Memory B cell (primary cell): Measurements from ENCODE around the gene CELF2.

Experiments
- ATAC-seq: fragments of 150-1000 bp; cut with Tn5 transposase; 2 replicates; pipeline ENCODE4 v1.10.0; 2021; ENCODE audit warnings: low read depth, mild to moderate bottlenecking, moderate library complexity
- DNase-seq, 2 donors: peaks; one replicate each; pipeline ENCODE4 v3.0.0; 2022; ENCODE audit warnings: low spot score in 2 of 2
- H3K27ac Mint-ChIP-seq: one replicate; pipeline ENCODE4 v1.8.0; 2022; ENCODE audit warnings: mild to moderate bottlenecking, moderate library complexity, mixed read lengths
- H3K27me3 Mint-ChIP-seq: one replicate; pipeline ENCODE4 v1.8.0; 2022; ENCODE audit warnings: mixed read lengths
- H3K36me3 Mint-ChIP-seq: one replicate; pipeline ENCODE4 v1.8.0; 2022; ENCODE audit warnings: mild to moderate bottlenecking, mixed read lengths
- H3K4me1 Mint-ChIP-seq: one replicate; pipeline ENCODE4 v1.8.0; 2022; ENCODE audit warnings: mixed read lengths
- H3K4me3 Mint-ChIP-seq: one replicate; pipeline ENCODE4 v1.8.0; 2022; ENCODE audit warnings: mild to moderate bottlenecking, moderate library complexity, mixed read lengths
- H3K9me3 Mint-ChIP-seq: one replicate; pipeline ENCODE4 v1.8.0; 2022; ENCODE audit warnings: mixed read lengths

The CELF2 gene

GRCh38 chr10:11023009-11023953 lies 5.6 kb downstream of the CELF2 start:
- H3K4me1 Mint-ChIP-seq = peaks cover 4% of the 10 kb centered on the region
- H3K36me3 Mint-ChIP-seq = no peaks in the 10 kb centered on the region
- no peak for ATAC-seq
- H3K27ac Mint-ChIP-seq = no peak overlapping the region
- no peak for DNase-seq
- H3K4me3 Mint-ChIP-seq = no peak overlapping the region
- peaks cover 10% of the 10 kb centered on the region for H3K27me3 Mint-ChIP-seq
- H3K9me3 Mint-ChIP-seq = no peaks in the 10 kb centered on the region

- Mint-ChIP-seq H3K27me3 (peaks cover 6% of the 10 kb centered on the region), H3K27ac (no peak overlapping the region), H3K4me3 (no peak overlapping the region), H3K4me1 (no peaks in the 10 kb centered on the region), H3K36me3 (no peaks in the 10 kb centered on the region), H3K9me3 (no peaks in the 10 kb centered on the region)
- ATAC-seq = no peak
- DNase-seq = no peak
Measured at GRCh38 chr10:11024596-11024995, 6.9 kb downstream of the CELF2 start.

DNA sequence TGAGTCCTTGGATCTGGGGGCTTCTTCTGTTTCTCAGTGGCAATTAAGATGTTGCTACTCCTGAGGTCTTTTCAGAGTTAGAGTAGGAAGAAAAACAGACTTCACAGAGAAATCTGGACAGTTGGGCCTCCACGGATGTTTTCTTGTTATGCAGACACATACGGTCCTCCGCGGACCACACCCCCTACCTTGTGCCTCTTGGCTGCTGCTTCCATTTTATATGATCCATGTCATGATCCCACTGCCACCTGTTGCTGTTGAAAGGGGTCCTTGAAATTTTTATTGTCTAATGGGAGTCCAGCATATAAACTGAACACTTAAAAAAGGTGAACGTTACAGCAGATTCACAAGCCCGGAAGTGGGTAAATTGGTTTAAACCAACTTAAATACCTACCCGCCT lies 8.3 kb downstream of the CELF2 start:
- no peak overlapping the region for H3K27ac Mint-ChIP-seq
- no peak overlapping the region for H3K4me3 Mint-ChIP-seq
- DNase-seq (no peak), ATAC-seq (no peak)
- peaks cover 4% of the 10 kb centered on the region for H3K27me3 Mint-ChIP-seq
- no peaks in the 10 kb centered on the region for H3K4me1 Mint-ChIP-seq
- no peaks in the 10 kb centered on the region for H3K9me3 Mint-ChIP-seq
- H3K36me3 Mint-ChIP-seq = no peaks in the 10 kb centered on the region

DNA sequence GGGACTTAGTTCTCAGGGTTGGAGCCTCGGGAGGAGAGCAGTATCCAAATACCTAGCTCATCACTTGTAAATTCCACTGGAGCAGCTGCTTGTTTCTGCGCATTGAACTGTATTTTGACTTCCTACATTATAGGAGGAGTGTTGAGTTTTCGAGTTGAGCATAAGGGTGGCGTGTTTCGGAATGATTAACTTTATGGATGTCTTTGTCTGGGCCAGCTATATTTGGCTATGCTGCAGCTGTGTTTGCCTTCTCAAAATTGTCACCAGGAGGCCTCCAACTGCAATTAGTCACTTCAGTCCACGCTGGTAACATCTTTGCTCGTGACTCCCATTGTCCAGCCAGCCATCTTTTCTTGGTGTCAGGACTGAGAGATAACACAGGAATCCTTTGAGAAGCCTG lies 9.1 kb downstream of the CELF2 start:
- H3K27ac Mint-ChIP-seq = no peak overlapping the region

GRCh38 chr10:11034762-11035161 lies 17.1 kb downstream of the CELF2 start:
- Mint-ChIP-seq H3K4me1 (peaks cover 3% of the 10 kb centered on the region), H3K27me3 (peaks cover 11% of the 10 kb centered on the region), H3K9me3 (no peaks in the 10 kb centered on the region), H3K27ac (no peak overlapping the region), H3K4me3 (no peak overlapping the region), H3K36me3 (no peaks in the 10 kb centered on the region)
- DNase-seq (no peak), ATAC-seq (no peak)

More for the DNA sequence above, 9.1 kb downstream of the CELF2 start:
- Mint-ChIP-seq H3K4me1 (no peaks in the 10 kb centered on the region), H3K4me3 (no peak overlapping the region), H3K27me3 (peaks cover 7% of the 10 kb centered on the region), H3K36me3 (no peaks in the 10 kb centered on the region), H3K9me3 (no peaks in the 10 kb centered on the region)
- ATAC-seq (no peak), DNase-seq (no peak)

DNA sequence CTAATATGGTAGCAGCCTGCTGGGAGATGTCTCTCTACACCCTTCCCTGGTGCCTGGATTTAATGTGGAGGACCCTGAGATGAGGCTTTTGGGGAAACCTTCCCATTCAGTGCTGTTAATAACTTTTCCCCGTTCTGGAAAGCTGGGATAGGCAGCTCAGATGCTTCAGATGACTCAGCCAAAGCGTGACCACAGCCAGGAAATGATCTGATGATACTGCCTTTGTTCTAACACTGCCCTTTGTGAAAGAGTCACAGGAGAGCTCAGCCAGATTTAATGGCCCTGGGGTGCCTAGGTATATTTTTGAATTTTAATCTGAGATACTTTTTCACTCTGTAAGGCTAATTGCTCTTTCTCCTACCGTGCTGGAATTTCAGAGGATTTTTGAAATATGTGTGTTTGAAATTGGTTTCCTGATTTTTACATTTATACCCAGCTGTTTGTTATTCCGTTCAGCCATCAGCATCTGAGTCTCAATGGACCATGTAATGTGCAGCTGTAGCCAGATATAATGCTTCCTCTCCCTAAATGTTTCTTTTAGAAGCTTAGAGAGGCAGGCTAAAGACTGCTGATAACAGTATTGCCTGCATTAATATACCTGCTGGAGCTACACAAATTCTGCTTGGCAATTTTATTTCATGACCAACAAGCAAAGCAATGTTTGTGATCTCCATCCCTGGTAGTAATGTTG lies 17.8 kb downstream of the CELF2 start:
- H3K36me3 Mint-ChIP-seq = no peaks in the 10 kb centered on the region
- no peaks in the 10 kb centered on the region for H3K9me3 Mint-ChIP-seq
- no peak overlapping the region for H3K27ac Mint-ChIP-seq
- peaks cover 11% of the 10 kb centered on the region for H3K27me3 Mint-ChIP-seq
- no peak for ATAC-seq
- peaks cover 3% of the 10 kb centered on the region for H3K4me1 Mint-ChIP-seq
- DNase-seq = no peak
- H3K4me3 Mint-ChIP-seq = no peak overlapping the region

DNA sequence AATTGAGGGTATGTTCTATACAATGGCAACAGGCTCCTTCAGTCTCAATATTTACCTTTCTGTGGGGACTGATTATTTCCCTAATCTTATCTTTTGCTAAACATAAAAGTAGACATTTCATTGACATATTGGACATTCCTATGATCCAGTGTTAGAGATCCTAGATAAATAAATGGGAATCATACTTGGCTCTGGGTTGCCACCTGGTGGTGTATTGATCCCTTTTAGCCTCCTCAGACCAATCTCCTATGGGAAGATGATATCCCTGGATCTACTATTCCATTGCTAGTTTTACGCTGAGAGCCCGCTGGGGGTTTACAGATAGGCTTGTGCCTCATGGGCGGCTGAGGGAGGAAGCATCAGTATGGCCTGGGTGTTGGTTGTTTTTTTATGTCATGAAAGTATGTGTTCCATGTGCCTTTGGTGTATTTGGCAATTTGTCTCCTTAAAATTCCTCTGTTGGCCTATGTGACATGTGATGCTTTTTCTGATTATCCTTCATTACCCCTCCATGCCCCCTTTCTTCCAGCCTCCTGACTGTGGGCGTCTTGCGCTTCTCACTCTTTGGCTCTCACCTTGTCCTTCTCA lies 18.8 kb downstream of the CELF2 start:
- H3K4me1 Mint-ChIP-seq = peaks cover 3% of the 10 kb centered on the region

GRCh38 chr10:11037991-11038390 lies 20.3 kb downstream of the CELF2 start:
- Mint-ChIP-seq H3K9me3 (no peaks in the 10 kb centered on the region), H3K4me1 (peaks cover 3% of the 10 kb centered on the region), H3K27ac (no peak overlapping the region), H3K4me3 (no peak overlapping the region), H3K27me3 (peaks cover 7% of the 10 kb centered on the region), H3K36me3 (no peaks in the 10 kb centered on the region)
- no peak for DNase-seq
- no peak for ATAC-seq

More for the DNA sequence above, 18.8 kb downstream of the CELF2 start:
- Mint-ChIP-seq H3K4me3 (no peak overlapping the region), H3K27me3 (peaks cover 8% of the 10 kb centered on the region), H3K27ac (no peak overlapping the region), H3K9me3 (no peaks in the 10 kb centered on the region), H3K36me3 (no peaks in the 10 kb centered on the region)
- ATAC-seq (no peak), DNase-seq (no peak)

- no peaks in the 10 kb centered on the region for H3K4me1 Mint-ChIP-seq
- no peaks in the 10 kb centered on the region for H3K36me3 Mint-ChIP-seq
- H3K4me3 Mint-ChIP-seq = no peak overlapping the region
- ATAC-seq (no peak), DNase-seq (no peak)
- no peak overlapping the region for H3K27ac Mint-ChIP-seq
- peaks cover 10% of the 10 kb centered on the region for H3K27me3 Mint-ChIP-seq
- H3K9me3 Mint-ChIP-seq = no peaks in the 10 kb centered on the region
Measured at GRCh38 chr10:11042357-11042756, 24.7 kb downstream of the CELF2 start.

DNA sequence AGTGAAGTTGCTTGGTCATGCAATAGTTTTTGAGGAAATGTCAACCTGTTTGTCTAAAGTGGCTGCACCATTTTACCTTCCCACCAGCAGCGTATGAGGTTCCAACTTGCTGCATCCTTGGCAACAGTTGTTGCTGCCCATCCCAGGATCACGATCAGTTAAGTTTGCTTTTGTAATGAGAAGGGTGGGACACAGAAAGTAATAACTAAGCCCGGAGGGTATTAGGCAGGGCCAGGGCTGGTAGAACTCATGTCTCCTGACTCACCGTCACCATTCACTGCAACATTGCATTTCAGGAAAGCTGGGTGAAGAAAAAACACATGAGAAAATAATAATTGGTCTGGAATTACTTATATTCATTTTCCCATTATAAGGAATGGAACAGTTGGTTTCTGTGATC lies 25.4 kb downstream of the CELF2 start:
- no peak overlapping the region for H3K4me3 Mint-ChIP-seq
- ATAC-seq = no peak
- H3K27me3 Mint-ChIP-seq = peaks cover 10% of the 10 kb centered on the region
- no peak for DNase-seq
- no peaks in the 10 kb centered on the region for H3K9me3 Mint-ChIP-seq
- no peaks in the 10 kb centered on the region for H3K4me1 Mint-ChIP-seq
- no peaks in the 10 kb centered on the region for H3K36me3 Mint-ChIP-seq
- H3K27ac Mint-ChIP-seq = no peak overlapping the region

GRCh38 chr10:11043446-11044127 lies 25.9 kb downstream of the CELF2 start:
- no peaks in the 10 kb centered on the region for H3K4me1 Mint-ChIP-seq
- H3K27me3 Mint-ChIP-seq = peaks cover 10% of the 10 kb centered on the region
- no peaks in the 10 kb centered on the region for H3K9me3 Mint-ChIP-seq
- no peak for ATAC-seq
- H3K27ac Mint-ChIP-seq = no peak overlapping the region
- no peaks in the 10 kb centered on the region for H3K36me3 Mint-ChIP-seq
- no peak overlapping the region for H3K4me3 Mint-ChIP-seq
- no peak for DNase-seq

- ATAC-seq = no peak
- Mint-ChIP-seq H3K4me3 (no peak overlapping the region), H3K36me3 (no peaks in the 10 kb centered on the region), H3K4me1 (no peaks in the 10 kb centered on the region), H3K27me3 (peaks cover 11% of the 10 kb centered on the region), H3K27ac (no peak overlapping the region), H3K9me3 (no peaks in the 10 kb centered on the region)
- no peak for DNase-seq
Measured at GRCh38 chr10:11045487-11045886, 27.8 kb downstream of the CELF2 start.

GRCh38 chr10:11045995-11046775 lies 28.5 kb downstream of the CELF2 start:
- H3K27me3 Mint-ChIP-seq = peaks cover 11% of the 10 kb centered on the region
- no peak overlapping the region for H3K4me3 Mint-ChIP-seq
- no peak for DNase-seq
- no peak overlapping the region for H3K27ac Mint-ChIP-seq
- no peak for ATAC-seq
- H3K9me3 Mint-ChIP-seq = no peaks in the 10 kb centered on the region
- H3K4me1 Mint-ChIP-seq = no peaks in the 10 kb centered on the region
- no peaks in the 10 kb centered on the region for H3K36me3 Mint-ChIP-seq
